ENCODE measurements around the gene CCL11.

The CCL11 gene

DNA sequence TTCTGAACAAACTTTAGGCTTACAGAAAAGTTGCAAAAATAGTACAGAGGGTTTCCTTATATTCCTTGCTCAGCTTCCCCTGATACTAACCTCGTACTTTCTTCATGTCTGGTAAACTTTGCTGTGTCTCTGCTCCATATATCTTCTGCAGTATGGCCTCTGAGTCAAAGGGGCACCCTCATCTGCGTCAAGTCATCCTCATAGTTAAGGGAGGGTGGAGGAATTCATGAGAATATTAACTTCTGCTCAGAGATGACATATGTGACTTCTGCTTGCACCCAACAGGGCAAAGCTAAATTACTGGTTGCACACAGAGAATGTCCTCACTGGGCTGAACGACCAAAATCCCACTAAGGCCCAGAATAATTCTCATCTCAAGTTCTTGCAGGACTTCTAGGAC lies 19.8 kb upstream of the CCL11 start:
- TF ChIP-seq CTCF (IDR thresholded peaks at IDR 0.05; ENCODE audit: low read depth, low read length, missing control alignments): no peak
- no peak for DNase-seq (ENCODE audit: extremely low read depth, low read depth)
- H3K4me3 ChIP-seq (replicated peaks; ENCODE audit: low read depth, low read length): no peak overlapping the region

- TF ChIP-seq CTCF (IDR thresholded peaks at IDR 0.05; ENCODE audit: low read depth, low read length, missing control alignments): no peak
- DNase-seq (ENCODE audit: extremely low read depth, low read depth): no peak
- no peak within 1 kb of the TSS for H3K4me3 ChIP-seq (replicated peaks; ENCODE audit: low read depth, low read length)
These were observed 15.6 kb upstream of the CCL11 start, which contains the start of gene CCL7 for GRCh38 chr17:34269969-34270368. TSS of gene CCL7 (plus strand) at chr17:34270221. CDS start at chr17:34270291, 70 bp downstream.

DNA sequence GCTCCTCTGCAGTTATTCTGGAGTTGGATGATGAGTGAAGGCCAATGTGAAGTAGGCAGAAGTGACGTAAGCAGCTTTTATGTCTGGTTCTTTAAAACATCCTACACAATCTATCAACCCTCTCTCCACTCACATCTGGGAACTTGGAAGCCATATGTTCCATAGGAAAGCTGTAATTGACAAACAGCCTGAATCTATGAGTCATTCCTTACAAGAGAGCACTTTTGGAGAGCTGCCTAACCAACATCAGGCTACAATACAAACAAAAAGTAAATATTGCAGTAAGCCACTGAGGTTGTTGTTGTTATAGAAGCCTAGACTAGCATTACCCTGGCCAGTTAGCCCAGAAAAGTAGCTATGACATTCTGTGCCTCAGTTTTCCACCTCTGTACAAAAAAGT lies 9.7 kb upstream of the CCL11 start:
- no peak overlapping the region for H3K4me3 ChIP-seq (replicated peaks; ENCODE audit: low read depth, low read length)
- DNase-seq (ENCODE audit: extremely low read depth, low read depth): peak; percentile 99
- no peak for TF ChIP-seq CTCF (IDR thresholded peaks at IDR 0.05; ENCODE audit: low read depth, low read length, missing control alignments)

DNA sequence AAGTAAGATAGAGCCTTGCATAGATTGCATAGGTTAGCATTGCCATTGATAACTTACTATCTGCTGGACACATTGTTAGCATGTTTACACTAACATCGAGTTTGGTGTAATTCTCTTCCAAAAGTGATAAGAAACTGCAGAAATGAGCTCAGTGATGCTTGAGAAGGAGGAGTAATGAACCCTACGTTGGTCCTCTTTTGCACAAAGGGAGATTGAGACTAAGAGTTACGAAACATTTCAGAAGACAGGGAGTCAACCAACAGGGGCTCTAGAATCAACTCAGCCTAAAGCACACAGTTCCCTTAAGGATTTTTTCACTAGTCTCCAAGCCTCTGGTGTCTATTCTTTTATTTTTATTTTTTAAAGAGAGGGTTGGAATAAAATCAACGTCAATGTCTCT lies 8.7 kb upstream of the CCL11 start:
- no peak for DNase-seq (ENCODE audit: extremely low read depth, low read depth)
- H3K4me3 ChIP-seq (replicated peaks; ENCODE audit: low read depth, low read length): no peak overlapping the region
- no peak for TF ChIP-seq CTCF (IDR thresholded peaks at IDR 0.05; ENCODE audit: low read depth, low read length, missing control alignments)

DNA sequence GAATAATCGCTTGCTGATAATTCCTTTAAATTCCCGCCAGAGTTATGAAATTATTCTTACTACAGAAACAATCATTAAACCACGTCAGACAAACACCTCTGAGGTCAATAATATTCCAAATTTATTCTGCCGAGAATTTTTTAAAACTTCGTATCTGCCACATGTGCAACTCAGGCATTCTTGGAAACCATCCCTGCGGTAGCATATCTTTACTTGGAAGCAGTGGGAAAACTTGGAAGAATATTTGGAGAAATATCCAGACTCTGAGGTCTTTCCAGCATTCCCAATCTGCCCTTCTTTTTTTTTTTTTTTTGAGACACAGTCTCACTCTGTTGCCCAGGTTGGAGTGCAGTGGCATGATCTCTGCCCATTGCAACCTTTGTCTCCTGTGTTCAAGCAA lies 2.0 kb upstream of the CCL11 start:
- H3K4me3 ChIP-seq (replicated peaks; ENCODE audit: low read depth, low read length): no peak overlapping the region
- TF ChIP-seq CTCF (IDR thresholded peaks at IDR 0.05; ENCODE audit: low read depth, low read length, missing control alignments): no peak
- no peak for DNase-seq (ENCODE audit: extremely low read depth, low read depth)

GRCh38 chr17:34287875-34288274 lies 2.3 kb downstream of the CCL11 start:
- DNase-seq (ENCODE audit: extremely low read depth, low read depth): no peak
- no peak for TF ChIP-seq CTCF (IDR thresholded peaks at IDR 0.05; ENCODE audit: low read depth, low read length, missing control alignments)
- H3K4me3 ChIP-seq (replicated peaks; ENCODE audit: low read depth, low read length): no peak overlapping the region

GRCh38 chr17:34290586-34290985 lies 5.0 kb downstream of the CCL11 start:
- H3K4me3 ChIP-seq (replicated peaks; ENCODE audit: low read depth, low read length): no peak overlapping the region
- DNase-seq (ENCODE audit: extremely low read depth, low read depth): no peak
- TF ChIP-seq CTCF (IDR thresholded peaks at IDR 0.05; ENCODE audit: low read depth, low read length, missing control alignments): no peak
